HuH-7.5 (cell line): ENCODE data around the gene RGPD4.
"Not testable (repeated sequence)": the region's sequence is repeated elsewhere in the genome, so short reads cannot be mapped to it uniquely, and the experiment has no call there.

ENCODE experiments used
- DNase-seq: peaks from one replicate; pipeline ENCODE4 v3.0.0; 2011; ENCODE audit warnings: low spot score

The RGPD4 gene

DNA sequence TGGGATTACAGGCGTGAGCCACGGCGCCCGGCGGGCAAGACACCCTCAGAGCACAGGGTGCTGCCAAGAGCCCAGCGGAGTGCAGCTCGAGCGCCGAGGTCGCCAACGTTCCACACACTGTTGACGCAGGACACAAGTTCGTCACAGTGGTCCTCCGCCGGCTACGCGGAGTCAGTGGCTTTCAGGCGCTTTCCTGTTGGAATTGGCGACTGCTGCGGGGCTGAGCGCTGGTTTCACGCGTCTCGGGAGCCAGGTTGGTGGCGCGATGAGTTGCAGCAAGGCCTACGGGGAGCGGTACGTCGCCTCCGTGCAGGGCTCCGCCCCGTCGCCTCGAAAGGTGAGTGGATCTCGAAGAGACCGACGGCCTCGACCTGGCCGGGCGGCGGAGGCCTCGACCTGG lies at the start of gene RGPD4:
Gene RGPD4, plus strand, starts transcription at position 144 of the 400 bp plus-strand sequence. Its CDS starts 122 bp downstream, at position 266.
- not testable (repeated sequence) for DNase-seq

DNA sequence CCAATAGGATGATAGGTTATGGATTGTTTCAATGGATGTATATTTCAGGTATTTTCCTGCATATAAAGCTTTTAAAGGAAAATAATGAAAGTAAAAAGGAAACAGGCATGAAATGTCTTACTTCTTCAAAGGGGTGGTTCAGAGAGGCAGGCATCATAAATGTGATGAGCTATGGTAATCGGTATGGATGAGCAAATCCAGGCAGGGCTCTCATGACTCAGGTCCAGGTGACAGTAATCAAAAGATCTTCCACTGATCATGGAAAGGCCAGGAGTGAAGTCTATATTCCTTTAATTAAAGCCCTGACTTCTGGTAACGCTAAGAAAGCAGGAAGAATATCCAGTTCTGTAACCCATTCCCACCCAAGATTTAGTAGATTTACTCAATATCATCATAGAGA lies 48.7 kb upstream of the RGPD4 start:
- DNase-seq: no peak

DNA sequence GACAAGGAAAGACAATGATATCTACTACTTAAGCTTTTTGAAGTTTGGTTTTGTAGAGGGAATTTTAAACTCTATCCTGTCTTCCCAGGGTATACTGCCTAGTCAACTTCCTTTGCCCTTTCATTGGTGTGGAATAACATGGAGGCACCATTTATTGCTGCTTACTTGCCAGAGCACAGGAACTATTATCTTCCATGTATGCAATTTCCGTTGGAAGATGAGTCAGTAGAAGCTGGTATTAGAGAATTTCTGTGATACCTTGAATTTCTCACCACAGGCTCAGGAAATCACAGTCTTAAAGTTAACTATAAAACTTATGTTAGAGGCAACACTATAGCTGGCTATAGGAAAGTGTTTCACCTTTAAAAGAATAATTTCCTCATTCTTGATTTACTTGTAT lies 40.9 kb upstream of the RGPD4 start:
- DNase-seq: no peak

DNA sequence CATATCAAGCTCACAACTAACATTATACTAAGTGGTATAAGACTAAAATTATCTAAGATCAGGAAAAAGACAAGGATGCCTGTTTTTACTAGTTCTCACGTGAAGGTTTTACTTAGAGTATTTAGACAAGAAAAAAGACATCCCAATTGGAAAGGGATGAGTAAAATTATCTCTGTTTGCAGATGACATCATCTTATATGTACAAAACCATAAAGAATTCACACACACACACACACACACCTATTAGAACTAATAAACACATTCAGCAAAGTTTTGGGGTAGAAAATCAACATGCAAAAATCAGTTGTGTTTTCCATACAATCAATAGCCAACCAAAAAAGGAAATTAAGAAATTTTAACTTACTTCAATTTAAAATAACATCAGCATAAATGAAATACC lies 35.9 kb upstream of the RGPD4 start:
- DNase-seq: no peak

DNA sequence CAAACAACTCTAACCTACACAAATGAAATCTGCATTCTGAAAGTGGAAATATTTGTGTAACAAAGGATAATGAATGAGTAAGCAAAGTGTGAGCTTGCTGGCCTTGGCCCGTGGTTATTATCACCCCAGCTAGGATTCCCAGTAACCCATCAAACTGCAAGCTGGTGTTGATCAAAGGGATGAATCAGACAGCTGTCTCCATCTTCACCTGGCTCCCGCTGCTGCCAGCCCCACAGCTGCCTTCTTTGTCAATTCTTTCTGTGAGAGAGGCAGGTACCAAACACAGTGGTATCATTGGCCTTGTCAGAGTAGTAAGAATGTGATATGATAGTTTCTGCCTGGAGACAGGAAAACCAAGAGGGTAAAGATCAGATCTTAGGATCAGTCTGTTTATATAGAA lies 25.2 kb upstream of the RGPD4 start:
- no peak for DNase-seq

- no peak for DNase-seq
These were observed 21.8 kb upstream of the RGPD4 start for GRCh38 chr2:107804608-107805498.

GRCh38 chr2:107806901-107807300 lies 19.8 kb upstream of the RGPD4 start:
- DNase-seq: no peak

GRCh38 chr2:107807988-107808387 lies 18.7 kb upstream of the RGPD4 start:
- no peak for DNase-seq

DNA sequence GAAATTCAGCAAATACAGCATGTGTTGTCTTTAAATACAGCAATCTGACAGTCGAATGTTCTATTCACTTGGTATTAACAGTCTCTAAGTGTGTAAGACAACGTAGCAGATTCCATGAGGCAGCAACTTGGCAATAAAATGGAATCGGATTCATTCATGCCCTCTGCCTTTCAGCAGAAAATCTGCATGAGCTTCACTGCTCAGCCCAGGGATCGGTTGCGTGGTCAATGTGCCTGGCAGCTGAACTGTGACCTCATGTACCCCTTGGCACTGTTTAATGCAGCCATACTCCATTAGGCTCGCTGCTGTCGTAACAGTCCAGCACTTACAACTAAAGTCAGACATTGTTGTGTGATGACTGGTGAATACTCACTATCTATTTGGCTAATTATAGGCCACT lies 17.7 kb upstream of the RGPD4 start:
- no peak for DNase-seq

GRCh38 chr2:107809835-107810234 lies 16.9 kb upstream of the RGPD4 start:
- no peak for DNase-seq

DNA sequence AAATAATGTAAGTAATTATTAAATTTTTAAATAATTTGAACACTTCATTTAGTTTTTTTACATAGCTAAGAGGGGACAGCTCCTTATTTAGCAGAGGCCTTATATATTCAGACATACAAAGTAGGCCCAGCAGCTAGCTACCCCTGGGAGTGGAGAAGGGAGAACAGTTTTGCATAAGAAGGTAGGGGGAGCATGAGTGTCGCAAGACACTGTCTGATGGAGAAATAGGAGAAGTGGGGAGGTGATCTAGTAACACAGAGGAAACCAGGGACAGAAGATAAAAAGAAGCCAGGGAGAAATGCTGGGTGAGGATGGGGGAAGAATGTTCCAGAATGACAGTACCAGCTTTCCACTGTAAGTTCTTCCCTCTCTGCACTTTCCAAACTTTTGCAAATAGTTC lies 16.0 kb upstream of the RGPD4 start:
- DNase-seq: no peak

GRCh38 chr2:107811411-107811810 lies 15.3 kb upstream of the RGPD4 start:
- no peak for DNase-seq

DNA sequence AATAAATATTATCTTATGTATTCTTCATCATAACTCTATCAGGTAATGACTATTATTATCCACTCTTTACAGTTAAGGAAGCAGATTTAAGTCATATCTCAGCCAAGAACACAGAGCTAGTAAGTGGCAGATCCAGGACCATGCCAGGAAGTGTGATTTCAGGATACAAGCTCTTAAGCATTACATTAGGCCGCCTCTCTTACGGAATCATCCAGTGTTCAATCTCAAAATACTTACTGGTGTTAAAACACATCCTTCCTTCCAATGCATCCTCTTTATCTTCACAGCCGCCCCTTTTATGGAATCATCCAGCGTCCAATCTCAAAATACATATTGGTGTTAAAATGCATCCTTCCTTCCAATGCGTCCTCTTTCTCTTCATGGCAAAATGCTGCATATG lies 14.7 kb upstream of the RGPD4 start:
- no peak for DNase-seq

DNA sequence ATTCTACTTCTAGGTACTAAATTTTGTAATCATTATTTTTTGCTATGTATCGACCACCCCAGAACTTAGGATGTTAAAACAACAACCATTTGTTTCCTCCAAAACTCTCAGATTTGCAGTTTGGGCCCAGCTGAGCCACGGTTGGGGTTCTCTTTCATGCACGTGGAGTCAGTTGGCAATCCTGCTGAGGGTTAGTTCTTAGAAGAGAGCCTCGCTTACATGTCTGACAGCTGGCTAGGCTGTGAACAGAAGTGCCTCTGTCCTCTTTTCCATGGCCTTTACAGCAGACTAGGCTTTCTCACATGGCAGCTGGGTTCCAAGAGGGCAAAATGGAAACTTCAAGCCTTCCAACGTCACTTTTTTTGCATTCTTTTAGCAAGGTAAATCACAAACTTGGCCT lies 9.3 kb upstream of the RGPD4 start:
- DNase-seq: no peak

GRCh38 chr2:107822302-107822701 lies 4.4 kb upstream of the RGPD4 start:
- peak; percentile 71 for DNase-seq

DNA sequence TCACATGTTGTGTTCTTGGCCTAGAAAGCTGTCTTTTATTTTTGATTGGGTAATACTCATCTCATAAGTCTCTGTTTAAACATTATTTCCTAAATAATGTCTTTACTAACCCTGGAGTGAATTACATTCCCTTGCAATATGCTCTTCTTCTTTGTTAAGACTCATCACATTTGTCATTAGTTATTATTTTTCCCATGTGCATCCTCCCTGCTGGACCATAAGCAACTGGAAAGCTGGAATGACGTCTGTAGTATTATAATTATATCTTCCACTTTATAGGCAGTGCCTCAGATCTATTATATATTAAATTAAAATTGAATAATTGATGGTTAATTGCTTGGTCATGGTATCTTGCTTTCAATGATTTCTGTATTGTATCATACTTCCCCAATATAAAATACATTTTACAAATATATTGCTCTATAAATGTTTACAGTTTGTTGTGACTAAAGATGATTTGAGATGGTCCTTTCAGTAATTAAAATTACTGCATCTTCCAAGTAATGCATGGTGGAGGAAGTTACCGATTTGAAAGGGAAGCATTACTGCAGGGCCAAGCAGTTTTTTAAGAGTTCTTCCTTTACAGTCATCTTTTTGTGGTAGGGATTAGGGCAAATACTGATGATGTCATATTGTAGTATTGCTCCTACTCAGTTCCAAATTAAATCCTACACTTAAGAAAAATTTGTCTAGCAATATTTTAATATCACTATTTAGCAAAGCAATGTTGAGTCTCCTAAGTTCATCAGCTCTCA lies 2.1 kb upstream of the RGPD4 start:
- DNase-seq: no peak

- no peak for DNase-seq
These were observed 1.5 kb upstream of the RGPD4 start for GRCh38 chr2:107825206-107825563.

- DNase-seq: not testable (repeated sequence)
These were observed 2.8 kb downstream of the RGPD4 start for GRCh38 chr2:107829514-107829913.

- not testable (repeated sequence) for DNase-seq
These were observed 6.5 kb downstream of the RGPD4 start for GRCh38 chr2:107833152-107833551.

DNA sequence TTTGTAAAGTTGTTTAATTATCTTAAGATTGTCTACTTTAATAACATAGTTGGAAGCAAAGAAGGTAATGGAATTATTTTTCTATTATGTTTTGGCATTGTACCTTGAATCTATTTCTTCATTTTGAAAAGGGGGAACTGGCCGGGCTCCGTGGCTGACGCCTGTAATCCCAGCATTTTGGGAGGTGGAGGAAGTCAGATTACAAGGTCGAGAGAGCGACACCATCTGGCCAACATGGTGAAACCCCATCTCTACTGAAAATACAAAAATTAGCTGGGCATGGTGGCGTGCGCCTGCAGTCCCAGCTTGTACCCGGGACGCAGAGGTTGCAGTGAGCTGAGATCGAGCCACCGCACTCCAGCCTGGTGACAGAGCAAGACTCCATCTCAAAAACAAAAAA lies 6.9 kb downstream of the RGPD4 start:
- DNase-seq: not testable (repeated sequence)

- not testable (repeated sequence) for DNase-seq
These were observed 89.4 kb downstream of the RGPD4 start for GRCh38 chr2:107916121-107916520.

DNA sequence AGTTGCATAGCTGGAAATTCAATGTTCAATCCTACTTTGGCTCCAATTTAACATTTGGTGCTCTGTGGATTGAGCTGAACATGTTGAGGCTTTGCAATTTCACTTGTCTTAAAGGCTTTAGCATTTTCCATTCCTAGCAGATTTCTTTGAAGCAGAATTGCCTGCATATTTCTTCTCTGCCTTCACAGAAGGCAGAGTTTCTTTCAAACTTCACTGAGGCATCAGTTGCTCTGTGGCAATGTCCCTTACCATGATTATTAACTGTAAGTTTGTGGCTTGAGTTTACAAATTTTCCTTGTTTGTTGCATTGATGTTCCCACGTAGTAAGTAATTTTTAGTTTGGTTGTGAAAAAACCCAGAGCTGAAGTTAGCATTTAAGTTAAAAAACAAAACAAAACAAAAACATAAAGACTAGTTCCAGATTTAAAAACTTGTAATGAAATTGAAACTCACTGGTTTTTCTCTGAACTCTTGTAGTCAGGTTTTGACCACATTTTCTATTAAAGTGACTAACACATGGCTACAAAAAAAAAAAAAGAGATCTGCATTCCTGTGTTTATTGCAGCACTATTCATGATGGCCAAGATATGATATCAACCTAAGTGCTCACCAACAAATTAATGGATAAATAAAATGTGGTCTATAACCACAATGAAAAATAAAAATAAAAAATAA lies 90.1 kb downstream of the RGPD4 start:
- not testable (repeated sequence) for DNase-seq

DNA sequence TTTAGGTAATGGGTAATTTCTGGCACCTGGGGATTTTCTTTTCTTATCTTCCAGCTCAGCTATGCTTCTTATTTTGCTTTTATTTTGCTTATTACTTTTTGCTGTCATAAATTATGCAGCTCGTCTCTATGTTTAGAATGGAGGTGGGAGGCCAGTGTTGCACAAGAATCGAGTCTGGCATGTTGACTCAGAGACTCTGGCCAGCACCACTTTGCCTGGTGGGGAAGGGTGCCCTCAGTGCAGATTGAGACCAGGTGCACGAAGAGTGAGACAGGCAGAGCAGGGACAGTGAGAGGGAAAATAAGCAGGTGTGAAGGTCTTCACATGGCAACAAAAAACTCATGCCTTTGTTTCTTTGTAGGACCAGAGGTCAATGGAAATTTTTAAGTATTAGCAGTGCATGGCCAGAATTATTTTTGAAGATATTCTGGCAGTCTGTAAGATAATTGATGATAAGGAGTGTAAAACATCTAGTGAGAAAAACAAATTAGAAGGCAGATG lies 100.4 kb downstream of the RGPD4 start:
- DNase-seq: no peak
